Measurements from ENCODE around the gene CFAP54.

DNA sequence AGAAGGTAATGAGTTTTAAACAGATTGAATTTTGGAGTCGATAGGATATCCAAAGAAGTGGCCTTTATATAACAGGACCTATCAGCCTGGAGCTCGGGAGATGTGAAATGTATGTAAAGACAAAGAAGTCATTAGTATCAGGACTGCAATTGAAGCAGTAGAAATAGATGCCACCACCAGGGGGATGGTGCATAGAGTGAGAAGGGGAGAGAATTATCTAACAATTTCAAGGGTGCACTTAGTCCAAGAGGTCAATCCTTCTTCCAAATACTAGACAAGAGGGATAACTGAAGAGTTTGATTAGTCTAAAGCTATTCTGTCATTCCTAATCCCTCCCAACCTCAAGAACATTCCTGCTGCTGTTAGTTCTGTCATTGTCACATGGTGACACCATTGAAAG, 127.8 kb downstream of the CFAP54 start:
- peak; percentile 35; the same call in 1 of the 2 replicates for TF ChIP-seq CTCF (conservative IDR thresholded peaks at IDR 0.05; ENCODE audit: low read depth, low read length)
- TF ChIP-seq EZH2 (IDR thresholded peaks at IDR 0.05; ENCODE audit: borderline replicate concordance, low read depth, low read length, poor library complexity, severe bottlenecking): no peak

Data from A673 (cell line).